Psoas muscle (tissue), 8 donors: Measurements from ENCODE around the gene SCP2D1. TPM values are rescaled to one million over a fixed set of nuclear protein-coding genes. Genes with fewer than 3 reads are reported as not detected.
"Not testable (repeated sequence)": the region's sequence is repeated elsewhere in the genome, so short reads cannot be mapped to it uniquely, and the experiment has no call there.

Experiments used
- ATAC-seq, 4 donors: fragments of 200-7000 bp; cut with Tn5 transposase; one replicate each; pipeline ENCODE4 v1.9.1; 2020; ENCODE audit warnings: moderate library complexity in 3 of 4, mild to moderate bottlenecking in 2 of 4
- DNase-seq, 2 donors: peaks; one replicate each; pipeline ENCODE4 v3.0.0-alpha.2; 2020
- H3K27ac ChIP-seq: fragments of 200-600 bp; one replicate; pipeline ENCODE4 v1.8.0; 2022
- H3K27me3 ChIP-seq, 3 donors: fragments of 200-600 bp in 1 of 3; one replicate each; pipeline versions ENCODE4 v1.6.1 to v1.8.0; 2013 to 2022; ENCODE audit warnings: low read length in 2 of 3, mild to moderate bottlenecking in 2 of 3, moderate library complexity in 1 of 3; ENCODE audit not compliant: insufficient read depth in 3 of 3
- H3K36me3 ChIP-seq, 2 donors: fragments of 200-600 bp in 1 of 2; one replicate each; pipeline versions ENCODE4 v1.6.1 to v1.8.0; 2013 to 2022; ENCODE audit warnings: low read depth in 1 of 2, mild to moderate bottlenecking in 1 of 2, moderate library complexity in 1 of 2; ENCODE audit not compliant: insufficient read depth in 1 of 2
- H3K4me1 ChIP-seq: fragments of 200-600 bp; one replicate; pipeline ENCODE4 v1.8.0; 2022
- H3K4me3 ChIP-seq: fragments of 200-600 bp; one replicate; pipeline ENCODE4 v1.8.0; 2022; ENCODE audit warnings: mild to moderate bottlenecking
- H3K9me3 ChIP-seq: fragments of 200-600 bp; one replicate; pipeline ENCODE4 v1.8.0; 2022
- CTCF ChIP-seq: fragments of 200-600 bp; IDR thresholded peaks from one replicate; pipeline ENCODE4 v1.8.0; 2022; ENCODE audit warnings: antibody characterized with exemption
- WGBS, 3 donors: extraction: QIAGEN DNeasy Blood & Tissue Kit; methylation state at CpG; one replicate each; pipeline versions ENCODE4 v1.1.6 to v1.1.7; 2013; 5-methylcytosine and 5-hydroxymethylcytosine counted together
- intact Hi-C, 2 donors: fragments of 100-400 bp; cut with DNase I; formaldehyde crosslinking; loops; one replicate each; pipeline versions ENCODE4 v1.11.0 to v1.14.2; 2022
- polyA plus RNA-seq, 3 donors: library from polyadenylated mRNA; stranded (reverse); fragments of 200-250 nt; gene quantifications; one replicate each; pipeline ENCODE4 v1.2.3, GENCODE V29; 2013
- total RNA-seq, 4 donors: library from RNA; stranded (reverse); fragmentation: NEBNext Ultra II Directional in 2 of 4; extraction: Animal tissue kit (Norgen Biotek cat#: 25700) in 2 of 4; gene quantifications; one replicate each; pipeline versions ENCODE4 v1.2.1 to v1.2.4, GENCODE V29; 2021 to 2023
- donor health status: healthy with polysubstance abuse.
- donor health status: DM: no; HTN: no; CAD: no; lungs with moderate emphysema.
- donor health status: Bipolar disorder and iron deficiency.
- donor health status: healthy.
- donor health status: DM: yes; HTN: yes; CAD: no.
- donor health status: DM: no; HTN: no; CAD: no.
- donor health status: DM: no; HTN: no; CAD: no.
- donor health status: DM: yes; HTN: yes; CAD: no.

SCP2D1 gene
- total and polyA plus RNA-seq, 7 donors, result not detected

GRCh38 chr20:18778690-18779392, 34.7 kb upstream of the SCP2D1 start:
- no peaks in the 10 kb centered on the region for H3K4me1 ChIP-seq
- no peaks in the 10 kb centered on the region for H3K27me3 ChIP-seq
- intact Hi-C loops, result no loop called here
- H3K9me3 ChIP-seq, result no peaks in the 10 kb centered on the region
- H3K36me3 ChIP-seq, result no peaks in the 10 kb centered on the region
- ATAC-seq, result no peak
- no peak for TF ChIP-seq CTCF
- DNase-seq, result no peak
- 45 to 52% (median 47%) methylated on average over 10 of the region's 10 CpGs for WGBS, 3 donors
- H3K4me3 ChIP-seq, result no peak overlapping the region
- H3K27ac ChIP-seq, result no peak overlapping the region

DNA sequence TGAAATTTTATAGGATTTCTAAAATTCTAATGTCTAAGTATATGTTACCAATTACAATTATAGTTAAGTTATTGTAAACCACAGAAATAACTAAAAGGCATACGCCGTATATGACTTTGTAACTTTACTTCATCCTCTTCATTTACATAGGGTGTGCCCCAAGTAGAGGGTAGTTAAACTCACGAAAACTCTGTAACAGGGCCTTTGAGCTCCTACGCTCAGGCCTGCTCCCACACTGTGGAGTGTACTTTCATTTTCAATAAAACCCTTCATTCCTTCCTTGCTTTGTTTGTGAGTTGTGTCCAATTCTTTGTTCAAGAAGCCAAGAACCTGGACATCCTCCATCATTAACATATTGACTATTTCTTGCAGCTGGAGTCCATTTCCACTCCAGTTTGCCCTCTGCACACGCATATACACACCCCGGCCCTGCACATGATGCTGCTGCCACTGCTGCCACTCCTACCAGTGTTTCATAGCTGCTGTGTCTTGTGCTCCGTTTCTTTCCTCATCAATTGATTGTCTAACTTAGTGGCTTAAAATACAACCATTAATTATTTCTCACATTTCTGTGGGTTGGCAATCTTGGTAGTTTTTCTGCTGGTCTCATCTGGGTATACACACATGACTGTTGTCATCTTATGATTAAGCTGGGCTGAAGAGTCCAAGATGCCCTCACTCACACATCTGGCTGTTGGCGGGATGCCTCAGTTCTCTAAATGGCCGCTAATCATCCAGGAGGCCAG, 33.0 kb upstream of the SCP2D1 start:
- H3K4me1 ChIP-seq, result no peaks in the 10 kb centered on the region
- H3K4me3 ChIP-seq, result no peak overlapping the region
- H3K27me3 ChIP-seq, result no peaks in the 10 kb centered on the region
- no peak for TF ChIP-seq CTCF
- ATAC-seq (no peak), DNase-seq (no peak)
- H3K27ac ChIP-seq, result no peak overlapping the region
- H3K36me3 ChIP-seq, result no peaks in the 10 kb centered on the region
- intact Hi-C loops, result no loop called here
- no peaks in the 10 kb centered on the region for H3K9me3 ChIP-seq
- 87 to 91% (median 90%) methylated on average over 9 of the region's 9 CpGs for WGBS, 3 donors

- 66 to 81% (median 81%) methylated on average over 3 of the region's 3 CpGs for WGBS, 3 donors
- Histone ChIP-seq H3K27ac (no peak overlapping the region), H3K36me3 (no peaks in the 10 kb centered on the region), H3K4me3 (no peak overlapping the region), H3K9me3 (no peaks in the 10 kb centered on the region), H3K4me1 (no peaks in the 10 kb centered on the region), H3K27me3 (no peaks in the 10 kb centered on the region)
- no peak for TF ChIP-seq CTCF
- ATAC-seq (no peak), DNase-seq (no peak)
- intact Hi-C loops, result no loop called here
These were observed 32.1 kb upstream of the SCP2D1 start for GRCh38 chr20:18781509-18781908.

DNA sequence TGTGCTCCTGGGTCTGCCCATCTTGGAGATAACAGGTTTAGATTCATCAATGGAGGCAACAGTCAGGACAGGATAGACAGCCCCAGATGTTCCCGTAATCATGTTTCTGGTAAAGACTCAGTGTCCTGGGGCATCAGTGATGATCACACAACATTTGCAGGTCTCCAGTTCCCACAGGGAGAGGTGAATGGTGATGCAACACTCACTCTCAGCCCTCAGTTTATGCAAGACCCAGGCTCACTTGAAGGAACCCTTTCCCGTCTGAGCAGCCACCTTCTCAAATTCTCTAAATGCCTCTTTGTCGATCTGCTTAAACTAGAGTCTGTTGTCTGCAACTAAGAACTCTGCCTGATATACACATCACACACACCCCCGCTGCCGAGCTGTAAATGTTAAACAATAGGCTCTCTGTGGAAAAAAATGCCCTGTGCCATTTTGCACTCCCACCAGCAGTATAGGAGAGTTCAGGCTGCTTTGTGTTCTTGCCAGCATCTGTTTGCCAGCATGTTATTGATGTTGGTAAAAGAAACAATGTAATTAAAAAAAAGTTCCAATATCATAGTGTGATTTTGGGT, 30.1 kb upstream of the SCP2D1 start:
- Histone ChIP-seq H3K4me3 (no peak overlapping the region), H3K27me3 (no peaks in the 10 kb centered on the region), H3K36me3 (no peaks in the 10 kb centered on the region), H3K9me3 (no peaks in the 10 kb centered on the region), H3K27ac (no peak overlapping the region), H3K4me1 (no peaks in the 10 kb centered on the region)
- intact Hi-C loops, result no loop called here
- ATAC-seq (no peak), DNase-seq (no peak)
- TF ChIP-seq CTCF, result no peak
- 72 to 76% (median 73%) methylated on average over 5 of the region's 5 CpGs for WGBS, 3 donors

- intact Hi-C loops, H3K36me3 ChIP-seq, H3K27me3 ChIP-seq, H3K9me3 ChIP-seq, H3K27ac ChIP-seq, ATAC-seq, H3K4me1 ChIP-seq, H3K4me3 ChIP-seq, DNase-seq: not testable (repeated sequence)
- 74 to 81% (median 79%) methylated on average over 2 of the region's 2 CpGs for WGBS, 3 donors
These were observed 26.5 kb upstream of the SCP2D1 start for GRCh38 chr20:18787046-18787445.
